ENCODE results near the gene MMP14. TPM values are rescaled to one million over a fixed set of nuclear protein-coding genes. Genes with fewer than 3 reads are reported as not detected.

Gene MMP14
- total and polyA plus RNA-seq, 9 of the 15 experiments (the other 6 are each of a cell fraction or from before 2014, with no cell fraction given), result 0.36 to 5.8 (median 1.3) TPM; not detected in 2

GRCh38 chr14:22897357-22897756 is 61.0 kb downstream of the MMP14 start (continued):
- TF ChIP-seq ARID3A (IDR thresholded peaks at IDR 0.05; ENCODE audit: borderline replicate concordance, low read depth, low read length) (no peak), TRIM28 (IDR thresholded peaks at IDR 0.05) (peak; percentile 88), RREB1 (CRISPR knock-in tag; IDR thresholded peaks at IDR 0.05) (no peak), HOXB6 (CRISPR knock-in tag; IDR thresholded peaks at IDR 0.05; ENCODE audit: borderline replicate concordance) (no peak), MTA3 (IDR thresholded peaks at IDR 0.05; ENCODE audit: borderline replicate concordance) (peak; percentile 71; the same call in 1 of the 2 replicates), ZNF77 (CRISPR knock-in tag; IDR thresholded peaks at IDR 0.05) (no peak), MYNN (IDR thresholded peaks at IDR 0.05) (peak; percentile 91), MYNN (CRISPR knock-in tag; IDR thresholded peaks at IDR 0.05) (no peak), ZNF696 (CRISPR knock-in tag; conservative IDR thresholded peaks at IDR 0.05) (no peak), MNT (conservative IDR thresholded peaks at IDR 0.05) (peak; percentile 39 to 59; a peak in 1 of 4 replicates), FOXA1 (IDR thresholded peaks at IDR 0.05; ENCODE audit: borderline replicate concordance) (no peak), NR2C2 (CRISPR knock-in tag; IDR thresholded peaks at IDR 0.05) (no peak), NR2C2 (tag; IDR thresholded peaks at IDR 0.05) (no peak), ELK3 (CRISPR knock-in tag; IDR thresholded peaks at IDR 0.05) (no peak), CBFA2T2 (conservative IDR thresholded peaks at IDR 0.05) (peak; percentile 98), SNRNP70 (optimal IDR thresholded peaks at IDR 0.05; ENCODE audit: low read depth, low read length) (no peak), HMBOX1 (IDR thresholded peaks at IDR 0.05) (no peak; the same call in 1 of the 2 replicates), JUND (IDR thresholded peaks at IDR 0.05; ENCODE audit: borderline replicate concordance, low read depth, low read length) (peak; percentile 45; the same call in 1 of the 2 replicates), JUND (tag; IDR thresholded peaks at IDR 0.05; ENCODE audit: borderline replicate concordance, low read depth, low read length) (peak; percentile 52; the same call in 1 of the 3 replicates)

All from K562 (cell line).